ENCODE data around the gene OSBPL6. TPM values are rescaled to one million over a fixed set of nuclear protein-coding genes. Genes with fewer than 3 reads are reported as not detected.
"Not testable (repeated sequence)": the region's sequence is repeated elsewhere in the genome, so short reads cannot be mapped to it uniquely, and the experiment has no call there.

The OSBPL6 gene
- 1.5 and 5.2 TPM in 2 replicates for total RNA-seq (ENCODE audit: low replicate concordance)

DNA sequence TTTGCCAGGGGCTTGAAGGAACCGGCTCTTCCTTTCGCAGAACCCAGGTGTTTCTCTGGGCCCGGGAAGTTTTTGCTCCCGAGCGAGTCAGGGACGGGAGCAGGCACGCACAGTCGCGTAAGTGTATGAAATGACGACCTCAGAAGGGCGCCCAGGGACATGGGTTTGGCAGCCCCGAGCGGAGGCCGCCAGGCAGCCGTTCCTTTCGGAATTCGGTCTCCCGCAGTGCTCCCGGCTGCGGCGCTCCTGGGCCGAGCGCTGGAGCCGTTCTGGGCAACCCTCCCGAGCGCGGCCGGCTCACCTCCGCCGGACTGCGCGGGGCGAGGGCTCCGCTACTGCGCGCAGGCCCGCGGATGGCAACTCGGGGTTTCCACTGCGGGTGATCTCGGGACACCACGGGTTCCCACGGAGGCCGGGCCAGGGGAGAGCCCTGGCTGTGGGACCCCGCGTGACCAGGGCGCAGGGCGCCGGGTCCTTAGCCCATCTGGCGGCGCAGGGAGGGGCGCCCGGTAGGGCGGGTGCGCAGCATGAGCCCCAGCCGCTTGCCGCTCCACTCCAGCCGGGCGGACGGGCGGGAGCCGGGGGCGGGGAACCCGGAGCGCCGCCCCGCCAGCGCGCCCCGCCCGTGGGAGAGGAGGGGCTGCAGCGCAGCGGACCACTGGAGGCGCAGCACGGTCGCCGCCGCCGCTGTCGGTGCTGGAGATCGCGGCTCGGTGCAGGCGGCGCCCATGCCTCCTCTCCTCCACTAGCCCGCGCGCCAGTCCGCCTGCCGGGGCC lies at the start of gene OSBPL6:
Gene OSBPL6, plus strand, starts transcription at position 690 of the 777 bp plus-strand sequence. CDS start 111,673 bp downstream, outside the sequence.
- H3K4me3 ChIP-seq (ENCODE audit: low read depth, low read length) = peak within 1 kb of the TSS; percentile 82
- TF ChIP-seq, protein P1, sequence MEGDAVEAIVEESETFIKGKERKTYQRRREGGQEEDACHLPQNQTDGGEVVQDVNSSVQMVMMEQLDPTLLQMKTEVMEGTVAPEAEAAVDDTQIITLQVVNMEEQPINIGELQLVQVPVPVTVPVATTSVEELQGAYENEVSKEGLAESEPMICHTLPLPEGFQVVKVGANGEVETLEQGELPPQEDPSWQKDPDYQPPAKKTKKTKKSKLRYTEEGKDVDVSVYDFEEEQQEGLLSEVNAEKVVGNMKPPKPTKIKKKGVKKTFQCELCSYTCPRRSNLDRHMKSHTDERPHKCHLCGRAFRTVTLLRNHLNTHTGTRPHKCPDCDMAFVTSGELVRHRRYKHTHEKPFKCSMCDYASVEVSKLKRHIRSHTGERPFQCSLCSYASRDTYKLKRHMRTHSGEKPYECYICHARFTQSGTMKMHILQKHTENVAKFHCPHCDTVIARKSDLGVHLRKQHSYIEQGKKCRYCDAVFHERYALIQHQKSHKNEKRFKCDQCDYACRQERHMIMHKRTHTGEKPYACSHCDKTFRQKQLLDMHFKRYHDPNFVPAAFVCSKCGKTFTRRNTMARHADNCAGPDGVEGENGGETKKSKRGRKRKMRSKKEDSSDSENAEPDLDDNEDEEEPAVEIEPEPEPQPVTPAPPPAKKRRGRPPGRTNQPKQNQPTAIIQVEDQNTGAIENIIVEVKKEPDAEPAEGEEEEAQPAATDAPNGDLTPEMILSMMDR (IDR thresholded peaks at IDR 0.05; ENCODE audit: insufficient read depth, low read length) = no peak
- peak; percentile 68 for DNase-seq (ENCODE audit: low read depth)

- no peak for DNase-seq (ENCODE audit: low read depth)
- TF ChIP-seq, protein P1 (IDR thresholded peaks at IDR 0.05; ENCODE audit: insufficient read depth, low read length) = no peak
- H3K4me3 ChIP-seq (ENCODE audit: low read depth, low read length) = no peak overlapping the region
These were observed 42.3 kb upstream of the OSBPL6 start for GRCh38 chr2:178152033-178152432.

DNA sequence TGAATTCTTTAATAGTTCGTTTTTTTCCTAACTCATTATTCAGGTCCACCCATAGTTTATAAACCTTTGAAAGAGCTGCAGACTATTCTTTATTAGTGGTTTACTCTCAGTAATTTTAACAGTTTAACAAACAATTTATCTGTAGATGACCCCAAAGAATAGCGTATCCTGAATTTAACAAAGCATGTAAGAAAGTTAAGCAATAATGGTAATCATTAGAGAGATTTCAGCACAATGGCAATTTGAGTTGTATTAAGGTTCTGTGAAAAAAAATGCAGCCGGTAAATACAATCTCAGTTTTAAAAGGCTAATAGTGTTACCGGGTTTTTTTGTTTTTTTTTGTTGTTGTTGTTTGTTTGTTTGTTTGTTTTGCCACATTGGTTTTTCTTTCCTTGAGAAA lies 41.8 kb upstream of the OSBPL6 start:
- no peak for DNase-seq (ENCODE audit: low read depth)
- TF ChIP-seq, protein P1 (IDR thresholded peaks at IDR 0.05; ENCODE audit: insufficient read depth, low read length) = no peak
- H3K4me3 ChIP-seq (ENCODE audit: low read depth, low read length) = no peak overlapping the region

DNA sequence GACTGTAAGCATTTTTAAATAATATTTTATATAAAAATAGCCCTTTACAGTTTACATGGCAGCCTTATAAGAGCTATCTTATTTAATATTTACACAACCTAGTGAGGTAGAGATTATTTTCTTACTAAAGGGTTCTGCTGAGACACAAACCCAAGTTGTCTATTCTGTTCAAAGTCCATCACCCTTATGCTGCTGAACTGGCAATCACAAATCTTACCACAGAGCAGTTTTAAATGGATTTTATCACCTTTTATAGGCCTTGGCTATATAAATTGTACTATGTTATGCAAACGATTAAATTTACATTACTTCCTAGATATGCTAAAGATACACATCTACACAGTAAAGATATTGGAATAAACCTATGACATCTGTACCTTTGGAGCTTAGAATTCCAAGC lies 41.3 kb upstream of the OSBPL6 start:
- TF ChIP-seq, protein P1 (IDR thresholded peaks at IDR 0.05; ENCODE audit: insufficient read depth, low read length) = no peak
- H3K4me3 ChIP-seq (ENCODE audit: low read depth, low read length) = no peak overlapping the region
- no peak for DNase-seq (ENCODE audit: low read depth)

GRCh38 chr2:178153878-178154277 lies 40.4 kb upstream of the OSBPL6 start:
- not testable (repeated sequence) for H3K4me3 ChIP-seq (ENCODE audit: low read depth, low read length); DNase-seq (ENCODE audit: low read depth)

- TF ChIP-seq, protein P1 (IDR thresholded peaks at IDR 0.05; ENCODE audit: insufficient read depth, low read length) = no peak
- H3K4me3 ChIP-seq (ENCODE audit: low read depth, low read length) = no peak overlapping the region
- no peak for DNase-seq (ENCODE audit: low read depth)
These were observed 38.8 kb upstream of the OSBPL6 start for GRCh38 chr2:178155524-178155923.

DNA sequence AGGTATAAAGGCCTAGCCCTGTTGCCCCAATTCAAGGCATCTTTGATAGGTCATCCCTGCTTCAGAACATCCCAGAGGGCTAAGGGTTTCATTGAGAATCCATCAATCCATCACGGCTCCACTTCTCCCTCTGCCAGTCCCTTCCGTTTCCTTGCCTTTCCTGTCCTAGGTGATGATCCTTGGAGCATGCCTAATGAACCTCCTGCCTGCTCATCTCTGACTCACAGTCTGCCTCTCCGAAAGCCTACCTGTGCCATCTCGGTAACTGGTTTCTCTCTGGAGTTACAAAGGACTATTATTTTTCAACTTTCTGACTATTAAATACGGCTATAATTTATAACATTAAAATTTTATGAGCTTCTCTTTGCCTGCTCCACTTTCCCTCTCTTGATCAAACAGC lies 36.7 kb upstream of the OSBPL6 start:
- no peak for DNase-seq (ENCODE audit: low read depth)

More for the DNA sequence above, 36.7 kb upstream of the OSBPL6 start:
- no peak overlapping the region for H3K4me3 ChIP-seq (ENCODE audit: low read depth, low read length)
- TF ChIP-seq, protein P1 (IDR thresholded peaks at IDR 0.05; ENCODE audit: insufficient read depth, low read length) = no peak

Data from fibroblast of the aortic adventitia (primary cell).